ENCODE measurements around the gene CASQ2.

The CASQ2 gene

GRCh38 chr1:115768549-115768948 lies at the start of gene CASQ2:
CASQ2 (minus strand) TSS chr1:115768714; CDS start chr1:115768541, 173 bp downstream.
- DNase-seq (ENCODE audit: low spot score): no peak

DNA sequence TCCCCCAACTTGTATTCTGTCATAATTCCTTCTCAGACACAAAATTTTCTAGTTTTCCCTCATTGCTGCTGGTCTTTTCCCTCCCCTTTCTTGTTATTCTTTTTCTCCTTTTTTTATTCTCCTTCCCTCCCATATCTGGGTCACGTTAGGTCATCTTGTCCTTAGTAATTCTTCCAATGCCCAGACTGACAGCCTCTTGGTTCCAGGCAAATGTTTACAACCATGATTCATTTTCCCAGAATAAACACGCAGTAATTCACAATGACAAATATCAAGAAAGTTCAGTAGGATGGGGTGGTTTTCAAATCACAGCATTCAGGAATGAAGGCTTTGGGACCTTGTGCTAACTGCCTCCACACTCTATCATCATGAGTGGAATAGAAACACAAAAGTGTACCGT lies 47.2 kb upstream of the CASQ2 start:
- DNase-seq (ENCODE audit: low spot score): no peak

DNA sequence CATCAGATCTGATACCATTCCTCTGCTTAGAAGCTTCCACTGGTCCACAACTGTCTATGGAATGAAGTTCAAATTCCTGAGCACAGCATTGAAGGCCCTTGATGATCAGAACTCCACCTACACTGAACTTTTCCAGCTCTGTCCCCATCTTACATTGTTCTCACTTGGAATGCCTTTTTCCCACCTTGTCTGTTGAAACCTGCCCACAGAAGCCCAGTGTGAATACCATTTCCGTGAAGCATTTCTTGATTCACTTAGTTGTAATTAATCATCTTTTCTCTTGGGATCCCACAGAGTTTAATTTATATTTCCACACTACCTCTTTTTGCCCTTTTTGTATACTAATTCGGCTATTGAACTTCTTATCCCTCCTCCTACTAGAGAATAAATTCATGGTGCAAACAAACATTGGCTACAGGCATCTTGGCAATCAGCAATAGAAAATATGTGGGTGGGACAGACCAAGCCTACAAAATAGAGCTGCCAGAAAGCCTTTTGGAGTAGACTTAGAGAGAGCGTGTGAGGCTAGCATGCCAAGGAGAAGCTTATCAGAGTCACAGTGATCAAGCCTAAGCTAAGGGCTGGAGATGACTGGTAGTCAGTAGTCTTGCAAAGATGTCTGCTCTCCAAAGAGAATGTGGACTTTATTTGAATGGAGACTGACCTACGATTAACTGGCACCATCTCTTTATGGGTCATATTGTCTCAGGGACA lies 46.3 kb upstream of the CASQ2 start:
- no peak for DNase-seq (ENCODE audit: low spot score)

DNA sequence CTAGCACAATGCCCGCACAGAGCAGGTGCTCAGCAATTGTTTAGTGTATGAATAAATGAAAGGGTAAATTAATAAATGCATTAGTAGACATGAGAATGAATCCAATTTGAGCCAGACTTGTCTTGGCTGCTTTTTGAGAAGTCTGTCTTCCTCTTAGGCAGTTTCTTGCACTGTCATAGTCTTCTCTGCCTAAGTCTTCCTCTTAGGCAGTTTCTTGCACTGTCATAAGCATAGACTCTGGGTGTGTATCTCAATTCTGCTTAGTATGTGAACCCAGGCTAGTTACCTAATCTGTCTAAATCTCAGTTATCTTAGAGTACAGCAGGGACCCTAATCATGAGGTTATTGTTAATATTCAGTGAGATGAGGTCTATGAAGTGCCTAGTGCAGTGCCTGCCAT lies 45.2 kb upstream of the CASQ2 start:
- DNase-seq (ENCODE audit: low spot score): no peak

DNA sequence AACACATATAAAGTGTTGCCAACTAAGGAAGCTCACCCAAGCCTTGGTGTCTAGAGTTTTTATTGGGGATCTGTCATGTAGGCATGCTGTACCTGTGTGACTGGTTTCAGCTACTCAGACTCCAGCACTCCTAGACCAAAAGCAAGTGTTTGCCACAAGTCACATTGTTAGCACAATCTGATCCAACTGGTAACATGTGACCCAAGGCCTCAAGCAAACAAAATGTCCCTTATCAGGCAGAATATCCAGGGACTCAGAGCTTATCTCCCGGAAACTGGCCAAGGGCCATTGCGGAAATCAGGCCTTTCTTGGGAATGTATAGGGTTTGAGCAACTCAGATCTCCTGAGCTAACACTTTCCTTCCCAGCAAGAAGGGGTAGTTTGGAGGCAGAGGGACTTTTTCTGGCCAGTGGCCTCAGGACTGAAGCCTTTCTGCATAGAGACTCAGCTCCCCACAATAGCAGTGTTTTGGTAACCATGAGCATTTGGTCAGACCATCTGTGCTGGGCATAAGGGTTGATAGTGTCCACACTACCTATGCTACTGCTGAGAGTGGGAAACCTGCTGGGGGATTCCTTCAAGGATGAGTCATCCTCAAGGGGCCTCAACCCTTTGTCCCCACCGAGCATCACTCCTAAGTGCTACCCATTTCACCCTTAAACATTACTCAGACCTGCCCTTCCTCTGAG lies 42.8 kb upstream of the CASQ2 start:
- no peak for DNase-seq (ENCODE audit: low spot score)

- no peak for DNase-seq (ENCODE audit: low spot score)
Measured at GRCh38 chr1:115810609-115811008, 42.1 kb upstream of the CASQ2 start.

GRCh38 chr1:115809847-115810246 lies 41.3 kb upstream of the CASQ2 start:
- DNase-seq (ENCODE audit: low spot score): no peak

GRCh38 chr1:115809076-115809475 lies 40.6 kb upstream of the CASQ2 start:
- no peak for DNase-seq (ENCODE audit: low spot score)

- DNase-seq (ENCODE audit: low spot score): peak; percentile 49
Measured at GRCh38 chr1:115807723-115808122, 39.2 kb upstream of the CASQ2 start.

- DNase-seq (ENCODE audit: low spot score): no peak
Measured at GRCh38 chr1:115805597-115805996, 37.1 kb upstream of the CASQ2 start.

DNA sequence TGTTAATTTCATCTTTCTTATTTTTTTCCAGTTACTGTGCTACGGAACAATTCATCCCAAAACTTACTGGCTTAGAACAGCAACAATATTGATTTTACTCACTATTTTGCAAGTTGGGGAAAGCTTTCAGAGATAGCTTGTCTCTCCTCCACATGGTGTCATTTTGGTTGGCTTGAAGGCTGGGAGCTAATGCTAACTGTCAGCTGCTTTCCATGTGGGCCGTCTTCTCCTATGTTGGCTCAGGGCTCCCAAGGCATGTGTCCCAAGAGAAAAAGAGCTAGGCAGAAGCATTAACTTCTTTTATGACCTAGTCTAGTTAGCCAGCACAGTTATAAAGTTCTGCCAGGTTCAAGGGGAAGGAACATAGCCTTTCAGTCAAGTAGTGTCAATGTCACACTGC lies 33.9 kb upstream of the CASQ2 start:
- no peak for DNase-seq (ENCODE audit: low spot score)

DNA sequence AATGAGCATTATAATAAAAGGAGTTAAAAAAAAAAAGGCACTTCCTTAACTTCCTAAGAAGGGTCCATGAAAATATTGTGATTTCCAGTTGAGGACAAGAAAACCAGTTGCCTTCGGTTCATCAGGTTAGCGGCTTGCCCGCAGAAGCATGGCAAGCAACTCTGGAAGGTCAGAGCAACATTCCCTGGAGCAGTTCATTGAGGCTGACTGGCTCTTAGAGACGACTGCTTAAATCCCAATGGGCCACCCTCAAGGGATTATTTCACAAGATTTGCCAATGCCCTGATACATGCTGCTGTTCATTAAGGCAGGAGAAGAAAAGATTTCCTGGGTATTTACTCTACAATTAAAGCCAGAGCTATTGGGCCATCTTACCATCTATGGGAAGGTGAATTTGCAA lies 29.0 kb upstream of the CASQ2 start:
- no peak for DNase-seq (ENCODE audit: low spot score)

DNA sequence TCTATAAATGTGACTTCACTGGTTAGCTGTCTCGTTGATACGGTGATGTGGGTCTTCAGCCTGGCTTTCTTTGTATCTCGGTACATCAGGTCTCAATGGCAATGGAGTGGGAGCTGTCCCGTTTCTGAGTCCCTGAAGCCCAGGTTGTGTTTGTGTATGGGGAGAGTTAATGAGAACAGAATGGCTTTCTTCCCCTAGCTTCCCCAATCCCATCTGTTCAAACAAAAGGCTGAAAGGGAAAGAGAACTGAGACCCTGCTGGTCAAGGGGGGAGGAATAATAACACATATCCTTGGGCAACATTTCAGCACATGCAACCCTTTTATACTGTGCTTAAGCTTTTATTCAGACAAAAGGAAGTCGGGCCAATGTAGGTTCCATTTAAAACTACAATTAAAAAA lies 28.4 kb upstream of the CASQ2 start:
- DNase-seq (ENCODE audit: low spot score): no peak

GRCh38 chr1:115796036-115796435 lies 27.5 kb upstream of the CASQ2 start:
- DNase-seq (ENCODE audit: low spot score): no peak

- DNase-seq (ENCODE audit: low spot score): no peak
Measured at GRCh38 chr1:115794976-115795639, 26.6 kb upstream of the CASQ2 start.

GRCh38 chr1:115793162-115793561 lies 24.6 kb upstream of the CASQ2 start:
- DNase-seq (ENCODE audit: low spot score): peak; percentile 6

- no peak for DNase-seq (ENCODE audit: low spot score)
Measured at GRCh38 chr1:115791816-115792215, 23.3 kb upstream of the CASQ2 start.

DNA sequence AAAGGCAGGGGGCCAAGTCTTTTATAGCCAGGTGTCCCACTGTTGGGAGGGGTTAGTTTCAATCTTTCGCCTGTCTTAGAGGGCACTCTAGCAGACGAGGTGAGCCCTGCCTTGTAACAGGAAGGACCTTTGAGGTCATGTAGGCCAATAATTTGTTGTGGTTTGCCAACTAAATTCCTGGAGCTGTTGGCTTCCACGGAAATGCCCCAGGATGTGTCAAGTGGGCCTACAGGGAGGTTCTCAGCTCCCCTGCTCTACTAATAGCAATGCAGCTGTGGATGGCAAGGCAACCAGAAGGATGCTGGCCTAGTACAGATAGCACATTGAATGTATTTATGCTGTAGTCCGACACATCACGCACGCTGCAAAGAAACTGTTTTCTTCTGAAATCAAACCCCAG lies 22.3 kb upstream of the CASQ2 start:
- DNase-seq (ENCODE audit: low spot score): no peak

GRCh38 chr1:115790356-115790755 lies 21.8 kb upstream of the CASQ2 start:
- DNase-seq (ENCODE audit: low spot score): no peak

- DNase-seq (ENCODE audit: low spot score): no peak
Measured at GRCh38 chr1:115783311-115783710, 14.8 kb upstream of the CASQ2 start.

GRCh38 chr1:115782571-115783281 lies 14.2 kb upstream of the CASQ2 start:
- DNase-seq (ENCODE audit: low spot score): no peak

GRCh38 chr1:115781851-115782250 lies 13.3 kb upstream of the CASQ2 start:
- DNase-seq (ENCODE audit: low spot score): no peak

DNA sequence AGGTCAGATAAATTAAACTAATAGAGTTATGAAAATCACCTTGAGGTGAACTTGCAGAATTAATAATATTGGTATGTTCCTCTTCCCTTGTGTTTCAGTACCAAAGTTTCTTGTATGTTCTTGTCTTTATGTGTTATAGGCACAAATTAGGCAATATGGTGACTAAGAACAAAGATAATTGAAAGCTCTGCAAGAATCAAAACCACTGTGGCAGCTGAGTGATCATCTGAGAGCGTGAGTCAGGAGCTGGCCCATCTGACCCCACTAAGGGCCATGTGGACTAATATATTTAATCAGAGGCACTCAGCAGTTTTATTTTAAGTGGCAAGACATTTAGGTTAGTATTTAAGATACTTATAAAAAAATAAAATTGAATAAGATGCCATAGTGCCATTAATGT lies 12.8 kb upstream of the CASQ2 start:
- no peak for DNase-seq (ENCODE audit: low spot score)
